GDM1 (cell line): ENCODE data around the gene ZNF385D.

Experiments used
- DNase-seq: peaks from one replicate; lab custom pipeline; 2025; lab: John Stamatoyannopoulos, UW

Gene ZNF385D

GRCh38 chr3:21673393-21673792, 77.6 kb downstream of the ZNF385D start:
- no peak for DNase-seq

- DNase-seq: no peak
Observed at GRCh38 chr3:21672303-21672702, 78.7 kb downstream of the ZNF385D start.

- no peak for DNase-seq
Observed at GRCh38 chr3:21670386-21670785, 80.6 kb downstream of the ZNF385D start.

GRCh38 chr3:21668012-21668411, 83.0 kb downstream of the ZNF385D start:
- DNase-seq: no peak

GRCh38 chr3:21665444-21666100, 85.4 kb downstream of the ZNF385D start:
- no peak for DNase-seq

- DNase-seq: no peak
Observed at GRCh38 chr3:21664996-21665395, 86.0 kb downstream of the ZNF385D start.

- no peak for DNase-seq
Observed at GRCh38 chr3:21662403-21662802, 88.6 kb downstream of the ZNF385D start.

- DNase-seq: no peak
Observed at GRCh38 chr3:21654662-21655061, 96.3 kb downstream of the ZNF385D start.

- no peak for DNase-seq
Observed at GRCh38 chr3:21654241-21654640, 96.8 kb downstream of the ZNF385D start.

- DNase-seq: no peak
Observed at GRCh38 chr3:21649519-21649918, 101.5 kb downstream of the ZNF385D start.

- no peak for DNase-seq
Observed at GRCh38 chr3:21647961-21648360, 103.0 kb downstream of the ZNF385D start.

GRCh38 chr3:21645121-21645897, 105.7 kb downstream of the ZNF385D start:
- no peak for DNase-seq

GRCh38 chr3:21644268-21644667, 106.7 kb downstream of the ZNF385D start:
- DNase-seq: no peak

- DNase-seq: no peak
Observed at GRCh38 chr3:21643752-21644151, 107.3 kb downstream of the ZNF385D start.

GRCh38 chr3:21642433-21642832, 108.6 kb downstream of the ZNF385D start:
- DNase-seq: no peak

GRCh38 chr3:21641959-21642358, 109.1 kb downstream of the ZNF385D start:
- DNase-seq: no peak

- no peak for DNase-seq
Observed at GRCh38 chr3:21638488-21638887, 112.5 kb downstream of the ZNF385D start.

GRCh38 chr3:21634112-21634511, 116.9 kb downstream of the ZNF385D start:
- no peak for DNase-seq

- no peak for DNase-seq
Observed at GRCh38 chr3:21624524-21624923, 126.5 kb downstream of the ZNF385D start.

GRCh38 chr3:21621181-21621651, 129.8 kb downstream of the ZNF385D start:
- no peak for DNase-seq

- no peak for DNase-seq
Observed at GRCh38 chr3:21620511-21621155, 130.4 kb downstream of the ZNF385D start.

- no peak for DNase-seq
Observed at GRCh38 chr3:21618695-21619094, 132.3 kb downstream of the ZNF385D start.
